HG03108 (cell line): ENCODE data around the gene OSBPL2.
A peak's percentile ranks its signal among the peaks of the same experiment; 100 is the strongest.

ENCODE experiments used
- ATAC-seq: cut with Tn5 transposase; IDR thresholded peaks from one replicate; pipeline ENCODE4 v1.9.1; 2021; ENCODE audit warnings: moderate library complexity; ENCODE audit not compliant: unreplicated experiment

OSBPL2 gene

GRCh38 chr20:62237801-62238568, at the start of gene OSBPL2:
OSBPL2 (plus strand) TSS chr20:62238521; CDS start chr20:62256185, 17,664 bp downstream.
- peak; percentile 97 for ATAC-seq

DNA sequence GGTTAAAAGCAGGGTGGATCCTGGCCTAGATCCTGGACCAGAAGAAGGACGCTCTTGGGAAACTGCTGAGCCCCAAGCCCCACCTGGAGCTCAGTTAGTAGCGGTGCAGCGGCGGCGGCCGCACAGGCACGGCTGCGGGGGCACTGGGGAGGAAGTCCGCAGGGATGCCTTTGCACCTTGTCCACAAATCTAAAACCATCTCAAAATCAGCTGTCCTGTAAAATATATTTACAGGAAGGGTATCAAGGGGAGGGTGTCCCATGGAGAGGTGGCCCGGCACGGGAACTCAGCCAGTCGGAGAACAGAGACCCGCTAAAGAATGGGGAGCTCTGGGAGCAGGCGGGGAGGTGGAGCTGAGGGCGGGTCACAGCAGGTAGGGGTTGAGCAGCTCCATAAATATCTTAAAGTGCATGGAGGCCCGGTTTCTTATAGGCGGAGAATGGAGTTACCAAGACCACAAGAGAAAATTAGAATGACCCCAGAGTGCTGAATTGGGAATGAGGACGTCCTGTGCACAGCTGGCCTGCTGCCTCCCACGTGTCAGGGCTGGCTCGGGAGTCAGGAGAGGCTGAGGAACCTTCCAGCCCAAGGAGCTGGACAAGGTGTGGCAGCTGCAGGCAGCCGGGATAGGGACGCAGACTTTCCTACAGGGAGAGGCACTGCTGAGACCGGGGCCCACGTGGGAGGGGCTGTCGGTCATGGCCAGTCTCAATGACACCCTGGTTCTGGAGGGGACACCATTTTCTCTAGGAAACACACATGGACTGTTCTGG, 47.5 kb upstream of the OSBPL2 start:
- no peak for ATAC-seq

GRCh38 chr20:62191781-62192559, 46.4 kb upstream of the OSBPL2 start:
- no peak for ATAC-seq

- no peak for ATAC-seq
Measured at GRCh38 chr20:62192635-62193034, 45.7 kb upstream of the OSBPL2 start.

GRCh38 chr20:62193079-62194025, 45.0 kb upstream of the OSBPL2 start:
- no peak for ATAC-seq

GRCh38 chr20:62195075-62195405, 43.3 kb upstream of the OSBPL2 start:
- ATAC-seq = no peak

GRCh38 chr20:62195736-62196135, 42.6 kb upstream of the OSBPL2 start:
- ATAC-seq = no peak

GRCh38 chr20:62196286-62196685, 42.0 kb upstream of the OSBPL2 start:
- ATAC-seq = no peak

GRCh38 chr20:62197311-62197710, 41.0 kb upstream of the OSBPL2 start:
- no peak for ATAC-seq

GRCh38 chr20:62197801-62198200, 40.5 kb upstream of the OSBPL2 start:
- no peak for ATAC-seq

GRCh38 chr20:62198496-62198895, 39.8 kb upstream of the OSBPL2 start:
- no peak for ATAC-seq

GRCh38 chr20:62198931-62199330, 39.4 kb upstream of the OSBPL2 start:
- ATAC-seq = no peak

DNA sequence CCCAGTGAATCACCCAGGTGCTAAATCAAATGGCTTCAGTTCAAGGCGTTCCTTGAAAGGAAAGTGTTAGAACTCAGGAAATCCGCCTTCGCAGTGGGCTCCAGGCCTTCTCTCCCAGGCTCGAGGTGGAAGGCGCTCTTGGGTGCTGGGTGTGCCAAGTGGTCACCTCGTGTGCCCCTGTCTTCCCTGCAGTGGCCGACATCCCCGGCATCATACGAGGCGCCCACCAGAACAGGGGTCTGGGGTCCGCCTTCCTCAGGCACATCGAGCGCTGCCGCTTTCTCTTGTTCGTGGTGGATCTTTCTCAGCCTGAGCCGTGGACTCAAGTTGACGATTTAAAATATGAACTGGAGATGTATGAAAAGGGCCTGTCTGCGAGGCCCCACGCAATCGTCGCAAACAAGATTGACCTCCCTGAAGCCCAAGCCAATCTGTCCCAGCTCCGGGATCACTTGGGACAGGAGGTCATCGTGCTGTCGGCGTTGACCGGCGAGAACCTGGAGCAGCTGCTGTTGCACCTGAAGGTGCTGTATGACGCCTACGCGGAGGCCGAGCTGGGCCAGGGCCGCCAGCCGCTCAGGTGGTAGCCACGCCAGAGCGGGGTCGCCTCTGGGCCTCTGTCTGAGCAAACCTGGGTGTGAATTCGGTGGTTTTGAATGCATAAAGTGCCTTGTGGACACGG, 37.7 kb upstream of the OSBPL2 start:
- no peak for ATAC-seq

GRCh38 chr20:62201173-62202082, 36.9 kb upstream of the OSBPL2 start:
- no peak for ATAC-seq

DNA sequence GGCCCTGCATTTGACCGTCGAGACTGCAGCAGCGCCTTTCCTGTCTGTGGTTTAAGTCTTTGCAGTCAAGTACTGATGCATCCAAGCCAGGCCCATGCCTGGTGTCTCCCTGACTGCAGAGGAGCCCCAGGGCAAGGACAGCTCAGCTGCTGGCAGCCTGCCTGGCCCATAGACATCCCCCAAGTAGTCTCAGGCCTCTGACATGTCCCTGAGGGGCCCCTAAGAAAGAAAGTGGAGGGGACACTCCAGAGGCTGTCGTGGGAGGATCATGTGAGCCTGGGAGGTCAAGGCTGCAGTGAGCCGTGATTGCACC, 36.3 kb upstream of the OSBPL2 start:
- no peak for ATAC-seq

GRCh38 chr20:62202676-62203377, 35.5 kb upstream of the OSBPL2 start:
- ATAC-seq = no peak

DNA sequence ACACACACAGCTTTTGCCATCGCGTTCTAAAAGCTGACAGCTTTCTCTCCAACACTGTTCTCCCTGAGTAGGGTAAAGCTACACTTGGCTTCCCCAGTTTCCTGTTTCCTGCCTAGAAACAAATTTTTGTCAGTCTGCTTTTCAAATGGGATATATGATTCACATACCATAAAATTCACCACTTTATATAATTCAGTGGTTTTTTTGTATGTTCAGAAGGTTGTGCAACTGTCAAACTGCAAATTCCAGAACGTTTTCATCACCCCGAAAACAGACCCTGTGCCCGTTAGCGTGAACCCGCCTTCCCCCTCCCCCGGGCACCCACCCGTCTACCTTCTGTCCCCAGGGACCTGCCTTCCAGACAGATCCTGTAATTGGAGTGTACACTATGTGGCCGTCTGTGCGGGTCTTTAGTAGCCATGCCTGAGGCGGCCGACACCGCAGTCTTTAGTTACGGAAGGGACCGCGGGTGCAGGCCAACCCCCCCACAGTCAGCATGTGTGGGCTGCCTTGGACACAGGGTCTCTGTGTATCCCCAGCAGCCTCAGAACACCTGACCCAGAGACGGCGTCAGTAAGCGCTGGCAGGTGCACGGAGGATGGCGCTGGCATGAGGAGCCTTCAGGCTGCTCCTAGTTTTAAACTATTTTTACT, 34.8 kb upstream of the OSBPL2 start:
- no peak for ATAC-seq
